ENCODE results near the gene MS4A12.

GRCh38 chr11:60502221-60502775 lies 9.7 kb downstream of the MS4A12 start:
- no peak for TF ChIP-seq REST (IDR thresholded peaks at IDR 0.05; ENCODE audit: insufficient read depth in 1 of 2, low read depth in 2 of 2, low read length in 1 of 2)
- TF ChIP-seq CTCF (IDR thresholded peaks at IDR 0.05) = no peak
- TF ChIP-seq TCF7L2 (IDR thresholded peaks at IDR 0.05; ENCODE audit: low read depth, low read length) = no peak

Data from Panc1 (cell line).